ENCODE measurements around the gene BATF3. TPM values are rescaled to one million over a fixed set of nuclear protein-coding genes. Genes with fewer than 3 reads are reported as not detected.

The BATF3 gene
- total and polyA plus RNA-seq, 9 of the 15 experiments (the other 6 are each of a cell fraction or from before 2014, with no cell fraction given): 0.40 to 3.8 (median 2.0) TPM

DNA sequence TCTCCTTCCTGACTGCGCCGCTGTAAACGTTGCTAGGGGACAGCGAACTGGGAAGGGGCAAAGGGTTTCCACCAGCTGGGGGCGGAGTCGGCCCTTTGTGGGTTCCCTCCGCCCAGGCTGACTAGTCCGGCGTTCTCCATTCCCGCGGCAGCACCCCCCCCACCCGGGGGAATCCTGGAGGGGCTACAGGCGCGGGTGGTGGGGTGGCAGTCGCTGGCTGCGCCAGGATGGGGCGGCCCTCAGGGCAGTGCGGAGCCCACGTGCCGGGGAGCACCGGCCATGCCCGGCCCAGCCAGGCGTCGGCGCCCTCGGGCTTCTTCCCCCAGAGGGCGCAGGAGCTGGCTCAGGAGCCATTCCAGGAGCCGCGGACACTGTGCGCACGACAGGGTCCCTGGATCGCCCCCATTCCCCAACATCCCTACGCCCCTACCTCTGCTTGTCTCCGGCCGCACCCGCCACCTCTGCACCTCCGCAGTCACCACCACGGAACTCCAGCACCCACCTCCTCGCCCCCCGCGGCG lies 476 bp downstream of the BATF3 start (continued):
- TF ChIP-seq, protein P1, sequence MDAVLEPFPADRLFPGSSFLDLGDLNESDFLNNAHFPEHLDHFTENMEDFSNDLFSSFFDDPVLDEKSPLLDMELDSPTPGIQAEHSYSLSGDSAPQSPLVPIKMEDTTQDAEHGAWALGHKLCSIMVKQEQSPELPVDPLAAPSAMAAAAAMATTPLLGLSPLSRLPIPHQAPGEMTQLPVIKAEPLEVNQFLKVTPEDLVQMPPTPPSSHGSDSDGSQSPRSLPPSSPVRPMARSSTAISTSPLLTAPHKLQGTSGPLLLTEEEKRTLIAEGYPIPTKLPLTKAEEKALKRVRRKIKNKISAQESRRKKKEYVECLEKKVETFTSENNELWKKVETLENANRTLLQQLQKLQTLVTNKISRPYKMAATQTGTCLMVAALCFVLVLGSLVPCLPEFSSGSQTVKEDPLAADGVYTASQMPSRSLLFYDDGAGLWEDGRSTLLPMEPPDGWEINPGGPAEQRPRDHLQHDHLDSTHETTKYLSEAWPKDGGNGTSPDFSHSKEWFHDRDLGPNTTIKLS (IDR thresholded peaks at IDR 0.05; ENCODE audit: borderline replicate concordance, low read depth): peak; percentile 49; the same call in 1 of the 2 replicates
- TF ChIP-seq ADNP (tag; IDR thresholded peaks at IDR 0.05): no peak
- no peak for TF ChIP-seq KAT8 (IDR thresholded peaks at IDR 0.05; ENCODE audit: low read depth)
- TF ChIP-seq, protein P2, sequence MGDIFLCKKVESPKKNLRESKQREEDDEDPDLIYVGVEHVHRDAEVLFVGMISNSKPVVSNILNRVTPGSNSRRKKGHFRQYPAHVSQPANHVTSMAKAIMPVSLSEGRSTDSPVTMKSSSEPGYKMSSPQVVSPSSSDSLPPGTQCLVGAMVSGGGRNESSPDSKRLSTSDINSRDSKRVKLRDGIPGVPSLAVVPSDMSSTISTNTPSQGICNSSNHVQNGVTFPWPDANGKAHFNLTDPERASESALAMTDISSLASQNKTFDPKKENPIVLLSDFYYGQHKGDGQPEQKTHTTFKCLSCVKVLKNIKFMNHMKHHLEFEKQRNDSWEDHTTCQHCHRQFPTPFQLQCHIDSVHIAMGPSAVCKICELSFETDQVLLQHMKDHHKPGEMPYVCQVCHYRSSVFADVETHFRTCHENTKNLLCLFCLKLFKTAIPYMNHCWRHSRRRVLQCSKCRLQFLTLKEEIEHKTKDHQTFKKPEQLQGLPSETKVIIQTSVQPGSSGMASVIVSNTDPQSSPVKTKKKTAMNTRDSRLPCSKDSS (IDR thresholded peaks at IDR 0.05; ENCODE audit: low read depth, partially characterized antibody): no peak
- no peak for TF ChIP-seq BMI1 (IDR thresholded peaks at IDR 0.05; ENCODE audit: low read length)
- no peak for TF ChIP-seq ZNF551 (CRISPR knock-in tag; IDR thresholded peaks at IDR 0.05)
- no peak for TF ChIP-seq ZNF347 (CRISPR knock-in tag; IDR thresholded peaks at IDR 0.05; ENCODE audit: low read depth)
- no peak for TF ChIP-seq TCF7 (IDR thresholded peaks at IDR 0.05; ENCODE audit: borderline replicate concordance)
- TF ChIP-seq, protein P3, sequence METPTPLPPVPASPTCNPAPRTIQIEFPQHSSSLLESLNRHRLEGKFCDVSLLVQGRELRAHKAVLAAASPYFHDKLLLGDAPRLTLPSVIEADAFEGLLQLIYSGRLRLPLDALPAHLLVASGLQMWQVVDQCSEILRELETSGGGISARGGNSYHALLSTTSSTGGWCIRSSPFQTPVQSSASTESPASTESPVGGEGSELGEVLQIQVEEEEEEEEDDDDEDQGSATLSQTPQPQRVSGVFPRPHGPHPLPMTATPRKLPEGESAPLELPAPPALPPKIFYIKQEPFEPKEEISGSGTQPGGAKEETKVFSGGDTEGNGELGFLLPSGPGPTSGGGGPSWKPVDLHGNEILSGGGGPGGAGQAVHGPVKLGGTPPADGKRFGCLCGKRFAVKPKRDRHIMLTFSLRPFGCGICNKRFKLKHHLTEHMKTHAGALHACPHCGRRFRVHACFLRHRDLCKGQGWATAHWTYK (CRISPR knock-in tag; IDR thresholded peaks at IDR 0.05): 0 out of 2 replicates have a peak, but pooled peaks have one; percentile 60
- TF ChIP-seq RBM17 (IDR thresholded peaks at IDR 0.05; ENCODE audit: borderline replicate concordance, low read depth, low read length): no peak
- TF ChIP-seq TAF9B (IDR thresholded peaks at IDR 0.05; ENCODE audit: partially characterized antibody): no peak
- no peak for TF ChIP-seq ZKSCAN8 (CRISPR knock-in tag; IDR thresholded peaks at IDR 0.05)
- TF ChIP-seq DMBX1 (CRISPR knock-in tag; IDR thresholded peaks at IDR 0.05; ENCODE audit: borderline replicate concordance): 0 out of 2 replicates have a peak, but pooled peaks have one; percentile 49
- no peak for TF ChIP-seq CBFA2T2 (conservative IDR thresholded peaks at IDR 0.05)
- no peak for TF ChIP-seq ELF2 (CRISPR knock-in tag; IDR thresholded peaks at IDR 0.05)
- peak; percentile 87 for TF ChIP-seq MYC (IDR thresholded peaks at IDR 0.05; ENCODE audit: low read depth, low read length)
- TF ChIP-seq MYC (CRISPR knock-in tag; IDR thresholded peaks at IDR 0.05; ENCODE audit: borderline replicate concordance, low read depth): no peak; the same call in 1 of the 2 replicates
- TF ChIP-seq, protein P4, sequence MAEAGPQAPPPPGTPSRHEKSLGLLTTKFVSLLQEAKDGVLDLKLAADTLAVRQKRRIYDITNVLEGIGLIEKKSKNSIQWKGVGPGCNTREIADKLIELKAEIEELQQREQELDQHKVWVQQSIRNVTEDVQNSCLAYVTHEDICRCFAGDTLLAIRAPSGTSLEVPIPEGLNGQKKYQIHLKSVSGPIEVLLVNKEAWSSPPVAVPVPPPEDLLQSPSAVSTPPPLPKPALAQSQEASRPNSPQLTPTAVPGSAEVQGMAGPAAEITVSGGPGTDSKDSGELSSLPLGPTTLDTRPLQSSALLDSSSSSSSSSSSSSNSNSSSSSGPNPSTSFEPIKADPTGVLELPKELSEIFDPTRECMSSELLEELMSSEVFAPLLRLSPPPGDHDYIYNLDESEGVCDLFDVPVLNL (CRISPR knock-in tag; IDR thresholded peaks at IDR 0.05; ENCODE audit: low read depth): no peak
- no peak for TF ChIP-seq RCOR1 (IDR thresholded peaks at IDR 0.05; ENCODE audit: borderline replicate concordance in 1 of 2, low read depth in 2 of 2, low read length in 2 of 2)
- TF ChIP-seq, protein P5, sequence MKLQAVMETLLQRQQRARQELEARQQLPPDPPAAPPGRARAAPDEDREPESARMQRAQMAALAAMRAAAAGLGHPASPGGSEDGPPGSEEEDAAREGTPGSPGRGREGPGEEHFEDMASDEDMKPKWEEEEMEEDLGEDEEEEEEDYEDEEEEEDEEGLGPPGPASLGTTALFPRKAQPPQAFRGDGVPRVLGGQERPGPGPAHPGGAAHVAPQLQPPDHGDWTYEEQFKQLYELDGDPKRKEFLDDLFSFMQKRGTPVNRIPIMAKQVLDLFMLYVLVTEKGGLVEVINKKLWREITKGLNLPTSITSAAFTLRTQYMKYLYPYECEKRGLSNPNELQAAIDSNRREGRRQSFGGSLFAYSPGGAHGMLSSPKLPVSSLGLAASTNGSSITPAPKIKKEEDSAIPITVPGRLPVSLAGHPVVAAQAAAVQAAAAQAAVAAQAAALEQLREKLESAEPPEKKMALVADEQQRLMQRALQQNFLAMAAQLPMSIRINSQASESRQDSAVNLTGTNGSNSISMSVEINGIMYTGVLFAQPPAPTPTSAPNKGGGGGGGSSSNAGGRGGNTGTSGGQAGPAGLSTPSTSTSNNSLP (IDR thresholded peaks at IDR 0.05; ENCODE audit: borderline replicate concordance, low read depth, low read length): no peak
- TF ChIP-seq ZNF197 (CRISPR knock-in tag; IDR thresholded peaks at IDR 0.05; ENCODE audit: low read depth): no peak
